Measurements from ENCODE around the gene MTHFS. TPM values are rescaled to one million over a fixed set of nuclear protein-coding genes. Genes with fewer than 3 reads are reported as not detected.

The MTHFS gene
- total and polyA plus RNA-seq, 2 donors (not counting 3 experiments of a cell fraction or from before 2014, with no cell fraction given), result 9.3 to 15.7 TPM

DNA sequence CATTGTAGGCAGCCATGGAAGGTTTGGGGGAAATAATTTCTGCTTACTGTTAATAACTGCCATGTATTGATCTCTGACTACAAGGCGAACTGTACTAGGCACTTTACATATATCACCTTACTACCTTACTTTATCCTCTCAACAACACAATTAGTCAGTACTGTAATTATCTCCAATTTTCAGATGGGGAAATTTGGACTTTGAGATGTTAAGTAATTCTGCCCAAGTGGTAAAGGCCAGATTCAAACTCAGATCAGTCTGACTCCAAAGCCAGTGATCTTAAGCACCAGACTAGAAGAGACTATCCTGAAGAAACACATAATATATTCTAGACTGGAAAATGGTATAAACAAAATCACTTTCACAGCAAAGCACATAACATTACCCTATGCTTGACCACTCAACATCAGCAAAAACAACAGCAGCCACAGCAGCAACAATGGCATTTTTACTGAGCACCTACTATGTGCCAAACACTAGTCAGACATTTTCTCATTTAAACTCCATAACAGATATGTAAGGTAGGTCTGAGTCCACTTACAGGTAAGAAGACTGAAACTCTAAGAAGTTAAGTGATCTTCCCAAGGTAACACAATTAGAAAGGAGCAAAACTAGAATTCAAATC is 13.1 kb downstream of the MTHFS start:
- Histone ChIP-seq H3K4me2 (ENCODE audit: insufficient read depth, low read length) (no peak overlapping the region), H4K20me1 (replicated peaks; ENCODE audit: control insufficient read depth, extremely low read depth, insufficient read depth, low read length) (no peaks in the 10 kb centered on the region), H3K36me3 (ENCODE audit: control insufficient read depth in 2 of 2, extremely low read depth in 1 of 2, insufficient read depth in 2 of 2, low read length in 2 of 2) (no peaks in the 10 kb centered on the region), H2AFZ (ENCODE audit: low read depth, low read length) (no peak overlapping the region), H3K4me3 (replicated peaks in 1 of 3; ENCODE audit: insufficient read depth in 1 of 3, low read depth in 1 of 3, low read length in 3 of 3) (no peak overlapping the region), H3K9me3 (replicated peaks; ENCODE audit: control insufficient read depth, insufficient read depth, low read length) (no peaks in the 10 kb centered on the region), H3K4me1 (ENCODE audit: control insufficient read depth, extremely low read depth, insufficient read depth, low read length) (no peaks in the 10 kb centered on the region), H3K27me3 (ENCODE audit: control insufficient read depth in 2 of 2, insufficient read depth in 2 of 2, low read length in 2 of 2) (no peaks in the 10 kb centered on the region), H3K27ac (ENCODE audit: insufficient read depth, low read depth, low read length) (no peak overlapping the region), H3K79me2 (ENCODE audit: control insufficient read depth, insufficient read depth, low read length) (no peaks in the 10 kb centered on the region), H3K9ac (replicated peaks; ENCODE audit: extremely low read depth, insufficient read depth, low read length) (no peak overlapping the region), H3K9me1 (replicated peaks; ENCODE audit: control insufficient read depth, extremely low read depth, insufficient read depth, low read length) (no peaks in the 10 kb centered on the region)
- no peak for TF ChIP-seq EZH2 (IDR thresholded peaks at IDR 0.05; ENCODE audit: borderline replicate concordance, low read depth, low read length, severe bottlenecking)
- FAIRE-seq, result no peak
- POLR2A ChIA-PET, result no interaction called here
- dilution Hi-C loops (cut with MboI; ENCODE audit: extremely low pct_ligation_motif_present, low sequenced_read_pairs) (no loop called here), intact Hi-C loops (cut with micrococcal nuclease) (loop anchor here (10.0 kb wide), 1 partner anchor 1051 kb away; no protein-coding TSS in a partner anchor)
- CTCF ChIA-PET, result interaction anchor here (1.4 to 1.7 kb wide), 2 partner anchors 16 to 30 kb away, joined by 3 to 7 read pairs; no protein-coding TSS in a partner anchor
- BruUV-seq (replicated peaks), result no TSS peak
- DNase-seq (ENCODE audit: low read depth, low spot score), result no peak

- no TSS peak for BruUV-seq (replicated peaks)
- H3K79me2 ChIP-seq (ENCODE audit: control insufficient read depth, insufficient read depth, low read length), result no peaks in the 10 kb centered on the region
- ChIA-PET CTCF (interaction anchor here (1.1 to 1.8 kb wide), 4 partner anchors 27 to 501 kb away, joined by 3 to 7 read pairs (median 4); no protein-coding TSS in a partner anchor), POLR2A (no interaction called here)
- H3K9me3 ChIP-seq (replicated peaks; ENCODE audit: control insufficient read depth, insufficient read depth, low read length), result no peaks in the 10 kb centered on the region
- no peaks in the 10 kb centered on the region for H3K27me3 ChIP-seq (ENCODE audit: control insufficient read depth in 2 of 2, insufficient read depth in 2 of 2, low read length in 2 of 2)
- DNase-seq (ENCODE audit: low read depth, low spot score) (no peak), FAIRE-seq (no peak)
- H3K9ac ChIP-seq (replicated peaks; ENCODE audit: extremely low read depth, insufficient read depth, low read length), result no peak overlapping the region
- no peak overlapping the region for H2AFZ ChIP-seq (ENCODE audit: low read depth, low read length)
- no peaks in the 10 kb centered on the region for H3K36me3 ChIP-seq (ENCODE audit: control insufficient read depth in 2 of 2, extremely low read depth in 1 of 2, insufficient read depth in 2 of 2, low read length in 2 of 2)
- H4K20me1 ChIP-seq (replicated peaks; ENCODE audit: control insufficient read depth, extremely low read depth, insufficient read depth, low read length), result no peaks in the 10 kb centered on the region
- no peaks in the 10 kb centered on the region for H3K4me1 ChIP-seq (ENCODE audit: control insufficient read depth, extremely low read depth, insufficient read depth, low read length)
- no peak overlapping the region for H3K4me3 ChIP-seq (replicated peaks in 1 of 3; ENCODE audit: insufficient read depth in 1 of 3, low read depth in 1 of 3, low read length in 3 of 3)
- no peak overlapping the region for H3K27ac ChIP-seq (ENCODE audit: insufficient read depth, low read depth, low read length)
- no peaks in the 10 kb centered on the region for H3K9me1 ChIP-seq (replicated peaks; ENCODE audit: control insufficient read depth, extremely low read depth, insufficient read depth, low read length)
- dilution Hi-C loops (cut with MboI; ENCODE audit: extremely low pct_ligation_motif_present, low sequenced_read_pairs), result no loop called here
- TF ChIP-seq CTCF (IDR thresholded peaks at IDR 0.05; ENCODE audit: extremely low read depth in 1 of 2, insufficient read depth in 1 of 2, low read depth in 1 of 2, low read length in 2 of 2) (no peak), GATA2 (IDR thresholded peaks at IDR 0.05; ENCODE audit: insufficient read depth, insufficient read length, low read depth, low read length) (no peak), JUN (IDR thresholded peaks at IDR 0.05; ENCODE audit: borderline replicate concordance, insufficient read depth, insufficient read length, low read depth) (no peak), FOS (IDR thresholded peaks at IDR 0.05; ENCODE audit: borderline replicate concordance, insufficient read depth, low read length) (no peak), EZH2 (IDR thresholded peaks at IDR 0.05; ENCODE audit: borderline replicate concordance, low read depth, low read length, severe bottlenecking) (no peak), MYC (IDR thresholded peaks at IDR 0.05; ENCODE audit: low read depth, low read length) (no peak), POLR2A (IDR thresholded peaks at IDR 0.05; ENCODE audit: low read depth, low read length) (no peak), POLR2AphosphoS5 (IDR thresholded peaks at IDR 0.05; ENCODE audit: insufficient read depth, low read depth, low read length) (no peak)
- TF ChIP-seq, protein P1, sequence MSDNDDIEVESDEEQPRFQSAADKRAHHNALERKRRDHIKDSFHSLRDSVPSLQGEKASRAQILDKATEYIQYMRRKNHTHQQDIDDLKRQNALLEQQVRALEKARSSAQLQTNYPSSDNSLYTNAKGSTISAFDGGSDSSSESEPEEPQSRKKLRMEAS (IDR thresholded peaks at IDR 0.05; ENCODE audit: insufficient read depth, insufficient read length), result no peak
- H3K4me2 ChIP-seq (ENCODE audit: insufficient read depth, low read length), result no peak overlapping the region
- intact Hi-C loops (cut with micrococcal nuclease), result loop anchor here (10.0 kb wide), 1 partner anchor 1053 kb away; no protein-coding TSS in a partner anchor
Measured at GRCh38 chr15:79881668-79882067, 15.1 kb downstream of the MTHFS start.

Data from endothelial cell of umbilical vein (primary cell).